HFF-Myc (cell line): ENCODE data around the gene CYB5B.

Source experiments
- DNase-seq: peaks from one replicate; pipeline ENCODE4 v3.0.0-alpha.2; 2011; ENCODE audit warnings: low read depth; ENCODE audit errors: extremely low read depth
- H3K4me3 ChIP-seq: replicated peaks from 2 replicates; pipeline ENCODE4 v1.5.1; 2011; ENCODE audit warnings: low read depth, mild to moderate bottlenecking, control low read depth, low read length
- CTCF ChIP-seq: IDR thresholded peaks from 2 replicates; pipeline ENCODE4 v1.5.1; 2012; ENCODE audit warnings: mild to moderate bottlenecking, low read depth, low read length, control low read depth; ENCODE audit errors: missing control alignments

Gene CYB5B

GRCh38 chr16:69424053-69424934, at the start of gene CYB5B:
TSS of gene CYB5B (plus strand) at chr16:69424619. CDS start at chr16:69424684, 65 bp downstream.
- peak within 1 kb of the TSS; percentile 58 for H3K4me3 ChIP-seq
- TF ChIP-seq CTCF, result no peak

GRCh38 chr16:69376393-69377059, 47.9 kb upstream of the CYB5B start:
- no peak for TF ChIP-seq CTCF
- no peak for DNase-seq
- H3K4me3 ChIP-seq, result no peak overlapping the region

More at GRCh38 chr16:69424053-69424934, at the start of gene CYB5B:
- peak; percentile 98 for DNase-seq

GRCh38 chr16:69378036-69378435, 46.4 kb upstream of the CYB5B start:
- no peak overlapping the region for H3K4me3 ChIP-seq
- DNase-seq, result no peak
- no peak for TF ChIP-seq CTCF

GRCh38 chr16:69378760-69379159, 45.7 kb upstream of the CYB5B start:
- DNase-seq, result no peak
- TF ChIP-seq CTCF, result no peak
- H3K4me3 ChIP-seq, result no peak overlapping the region

GRCh38 chr16:69381231-69381630, 43.2 kb upstream of the CYB5B start:
- no peak for TF ChIP-seq CTCF
- H3K4me3 ChIP-seq, result no peak overlapping the region
- no peak for DNase-seq

GRCh38 chr16:69382421-69382820, 42.0 kb upstream of the CYB5B start:
- no peak for TF ChIP-seq CTCF
- DNase-seq, result no peak
- H3K4me3 ChIP-seq, result no peak overlapping the region
